ENCODE data around the gene MFSD6. TPM values are rescaled to one million over a fixed set of nuclear protein-coding genes. Genes with fewer than 3 reads are reported as not detected.

MFSD6 gene
- total RNA-seq, 4 donors from 2014 or later: 24.2 to 47.5 (median 42.0) TPM

DNA sequence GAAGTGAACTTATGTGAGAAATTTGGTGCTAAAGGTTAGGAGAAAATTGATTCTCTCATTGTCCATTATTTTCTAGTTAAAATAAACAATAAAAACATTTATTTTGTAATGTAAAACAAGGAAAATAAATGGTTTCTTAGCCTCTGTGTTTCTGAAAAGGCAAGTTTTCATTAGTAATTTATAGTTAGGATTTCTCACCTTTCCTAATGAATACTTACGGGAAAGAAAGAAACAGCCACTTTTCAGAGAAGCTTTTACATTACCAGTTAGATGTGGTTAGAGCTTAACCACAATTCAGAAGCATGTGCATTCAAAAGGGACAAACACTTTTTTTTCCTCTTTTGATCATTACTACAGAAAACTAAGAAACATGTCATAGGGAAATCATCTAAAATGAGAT is 107.5 kb downstream of the MFSD6 start:
- TF ChIP-seq CTCF (IDR thresholded peaks at IDR 0.05; ENCODE audit: low read depth): no peak

GRCh38 chr2:190517468-190517867 is 109.3 kb downstream of the MFSD6 start:
- TF ChIP-seq CTCF (IDR thresholded peaks at IDR 0.05; ENCODE audit: low read depth): no peak

- no peak for TF ChIP-seq CTCF (IDR thresholded peaks at IDR 0.05; ENCODE audit: low read depth)
These were observed 112.0 kb downstream of the MFSD6 start for GRCh38 chr2:190519975-190520767.

- no peak for TF ChIP-seq CTCF (IDR thresholded peaks at IDR 0.05; ENCODE audit: low read depth)
These were observed 116.8 kb downstream of the MFSD6 start for GRCh38 chr2:190524928-190525327.

DNA sequence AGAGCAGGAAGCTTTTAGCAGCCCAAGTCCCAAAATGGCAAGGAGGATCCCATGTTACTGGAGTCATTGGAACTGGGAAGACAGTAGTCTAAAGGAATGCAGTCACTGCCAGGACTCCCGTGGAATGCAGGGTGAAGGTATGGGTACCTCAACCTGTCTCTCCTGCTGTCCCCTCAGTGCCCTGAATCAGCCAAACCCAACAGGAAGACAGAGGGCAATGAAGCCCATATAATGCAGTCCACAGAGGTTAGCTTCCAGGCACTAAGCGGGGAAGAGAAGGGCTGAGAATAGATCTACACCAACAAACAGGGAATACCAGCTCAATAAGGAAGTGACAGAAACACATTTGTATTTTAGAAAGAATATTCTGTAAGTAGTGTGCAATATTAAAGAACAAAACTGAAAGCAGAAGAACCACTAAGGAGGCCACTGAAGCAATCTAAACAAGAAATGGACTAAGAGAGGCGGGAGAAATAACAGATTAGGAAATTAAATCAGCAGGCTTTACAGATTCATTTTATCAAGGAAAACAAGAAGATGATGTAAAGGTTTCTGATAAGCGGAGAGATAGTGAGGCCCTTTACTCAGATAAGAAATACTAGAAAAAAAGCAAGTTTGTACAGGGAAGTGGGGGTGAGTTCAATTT is 118.1 kb downstream of the MFSD6 start:
- TF ChIP-seq CTCF (IDR thresholded peaks at IDR 0.05; ENCODE audit: low read depth): no peak

DNA sequence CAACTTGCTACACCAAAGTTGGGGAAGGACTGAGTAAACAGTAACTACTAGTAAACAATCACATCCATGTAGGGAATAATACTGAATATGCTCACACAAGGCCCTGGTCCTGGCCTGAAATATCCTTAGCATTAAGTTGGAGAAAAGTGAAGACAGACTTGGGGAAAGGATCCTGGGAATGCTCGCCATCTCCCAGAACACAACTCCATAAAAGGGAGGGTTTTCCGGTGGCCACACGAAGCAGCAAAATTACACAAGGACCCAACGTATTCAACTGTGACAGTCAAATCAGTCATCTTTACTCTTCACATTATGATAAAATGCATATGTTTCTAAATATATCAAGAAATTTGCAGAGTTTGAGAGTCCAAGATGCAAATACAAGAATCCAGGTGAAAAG is 119.1 kb downstream of the MFSD6 start:
- TF ChIP-seq CTCF (IDR thresholded peaks at IDR 0.05; ENCODE audit: low read depth): no peak

DNA sequence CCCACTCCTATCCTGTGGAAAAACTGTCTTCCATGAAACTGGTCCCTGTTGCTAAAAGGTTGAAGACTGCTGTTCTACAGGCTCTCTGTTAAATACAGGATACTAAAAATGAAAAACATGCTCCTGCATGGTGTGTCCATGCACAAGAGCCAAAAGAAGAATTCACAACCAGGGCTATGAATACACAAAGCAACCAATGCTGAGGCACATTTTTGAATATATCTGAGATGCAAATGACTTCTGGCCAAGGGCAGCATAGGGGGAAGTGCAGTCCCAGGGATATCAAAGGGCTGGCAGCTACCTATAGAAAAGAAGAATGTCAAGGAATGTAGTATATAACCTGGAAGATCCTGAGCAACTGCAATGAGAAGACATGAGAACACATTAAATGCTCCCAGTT is 119.8 kb downstream of the MFSD6 start:
- no peak for TF ChIP-seq CTCF (IDR thresholded peaks at IDR 0.05; ENCODE audit: low read depth)

Data from subcutaneous adipose tissue (tissue), 4 donors.